Activated CD8-positive, alpha-beta T cell treated with anti-CD3 and anti-CD28 coated beads for 36 hours (primary cell): ENCODE measurements around the gene PAPSS1. TPM values are rescaled to one million over a fixed set of nuclear protein-coding genes. Genes with fewer than 3 reads are reported as not detected.

Experiments used
- ATAC-seq: fragments of 200-7000 bp; cut with Tn5 transposase; one replicate; pipeline ENCODE4 v1.10.0; 2021; ENCODE audit warnings: mild to moderate bottlenecking, moderate library complexity
- CTCF ChIA-PET: fragments of 350-600 bp; sonication (Branson Sonifier 250); formaldehyde crosslinking; loops from one replicate; lab custom pipeline; 2021; ENCODE audit warnings: antibody characterized with exemption; lab: Charles Lee
- POLR2A ChIA-PET: fragments of 350-600 bp; sonication (Branson Sonifier 250); formaldehyde crosslinking; loops from one replicate; lab custom pipeline; 2021; ENCODE audit warnings: antibody characterized with exemption; lab: Charles Lee
- DNase-seq: peaks from one replicate; pipeline ENCODE4 v3.0.0-alpha.2; 2020
- H3K27ac Mint-ChIP-seq: one replicate; pipeline ENCODE4 v1.8.0; 2021; ENCODE audit warnings: mild to moderate bottlenecking, mixed read lengths
- H3K27me3 Mint-ChIP-seq: one replicate; pipeline ENCODE4 v1.8.0; 2021; ENCODE audit warnings: mixed read lengths
- H3K36me3 Mint-ChIP-seq: one replicate; pipeline ENCODE4 v1.8.0; 2021; ENCODE audit warnings: low read depth, mixed read lengths
- H3K4me1 Mint-ChIP-seq: one replicate; pipeline ENCODE4 v1.8.0; 2021; ENCODE audit warnings: low read depth, mixed read lengths
- H3K4me3 Mint-ChIP-seq: one replicate; pipeline ENCODE4 v1.8.0; 2021; ENCODE audit warnings: mild to moderate bottlenecking, moderate library complexity, mixed read lengths
- H3K9me3 Mint-ChIP-seq: one replicate; pipeline ENCODE4 v1.8.0; 2021; ENCODE audit warnings: mixed read lengths
- intact Hi-C: fragments of 100-400 bp; cut with micrococcal nuclease; formaldehyde crosslinking; loops from one replicate; pipeline ENCODE4 v1.10.0; 2022
- total RNA-seq, 2 experiments: library from RNA; stranded (reverse); gene quantifications; one replicate each; pipeline ENCODE4 v1.2.3, GENCODE V29; 2021
- TF ChIP-seq, protein P1 (sequence below): fragments of 200-600 bp; IDR thresholded peaks from one replicate; pipeline ENCODE4 v1.8.0; 2022; ENCODE audit warnings: antibody characterized with exemption, mild to moderate bottlenecking

Gene PAPSS1
- total RNA-seq = 10 to 100 TPM; 29.5 to 31.1 TPM

DNA sequence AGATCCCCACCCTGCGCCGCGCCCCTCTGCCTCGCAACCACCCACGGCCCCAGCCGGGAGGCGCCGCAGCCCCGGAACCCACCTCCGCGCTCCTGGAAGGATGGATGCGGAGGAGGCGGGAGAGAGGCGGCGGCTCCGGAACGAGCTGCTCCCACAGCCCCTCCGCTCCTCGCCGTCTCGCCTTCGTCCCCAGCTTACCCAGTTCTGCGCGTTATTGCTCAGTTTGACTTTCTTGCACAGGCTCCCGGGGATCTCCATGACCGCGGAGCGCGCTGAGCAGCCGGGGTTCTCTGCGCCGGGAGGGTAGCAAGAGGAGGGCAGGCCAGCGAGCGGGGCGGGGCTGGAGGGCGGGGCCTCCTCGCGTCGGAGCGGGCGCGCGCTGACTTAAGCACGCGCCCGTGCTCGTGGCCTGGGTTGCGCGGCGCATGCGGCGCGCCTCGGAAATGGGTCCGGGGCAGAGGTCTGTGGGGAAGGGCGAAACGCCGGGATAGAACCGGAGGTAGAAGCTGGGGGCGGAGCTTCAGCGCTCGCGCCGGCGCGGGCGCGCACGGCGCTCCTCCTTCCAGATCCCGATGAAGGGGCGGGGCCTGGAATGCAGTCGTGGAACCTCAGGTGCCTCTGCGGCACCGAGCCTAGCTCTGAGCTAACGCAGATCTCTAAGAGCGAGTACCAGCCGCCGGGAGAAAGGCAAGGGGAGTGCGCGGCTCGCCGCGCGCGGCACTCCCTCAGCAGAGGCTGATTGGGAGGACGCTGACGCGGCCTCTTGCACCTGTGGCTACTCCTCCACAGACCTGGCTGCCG lies at the start of gene PAPSS1:
Gene PAPSS1 (minus strand): TSS at position 313 of the 801 bp plus-strand sequence. CDS start 55 bp downstream, at position 258.
- ATAC-seq = peak; percentile 89
- Mint-ChIP-seq H3K9me3 (no peaks in the 10 kb centered on the region), H3K4me1 (peaks cover 35% of the 10 kb centered on the region), H3K36me3 (peaks cover 4% of the 10 kb centered on the region), H3K27ac (peak within 1 kb of the TSS; percentile 94), H3K4me3 (peak within 1 kb of the TSS; percentile 92), H3K27me3 (no peaks in the 10 kb centered on the region)
- DNase-seq = peak; percentile 94
- intact Hi-C loops = no loop called here
- ChIA-PET POLR2A (interaction anchor here (0.7 to 1.1 kb wide), 4 partner anchors 11 to 270 kb away, joined by 3 to 4 read pairs (median 3); partner anchors contain the start of gene HADH), CTCF (interaction anchor here (1.5 to 5.5 kb wide), 4 partner anchors 11 to 38 kb away, joined by 8 to 59 read pairs (median 11); no protein-coding TSS in a partner anchor)
- TF ChIP-seq, protein P1, sequence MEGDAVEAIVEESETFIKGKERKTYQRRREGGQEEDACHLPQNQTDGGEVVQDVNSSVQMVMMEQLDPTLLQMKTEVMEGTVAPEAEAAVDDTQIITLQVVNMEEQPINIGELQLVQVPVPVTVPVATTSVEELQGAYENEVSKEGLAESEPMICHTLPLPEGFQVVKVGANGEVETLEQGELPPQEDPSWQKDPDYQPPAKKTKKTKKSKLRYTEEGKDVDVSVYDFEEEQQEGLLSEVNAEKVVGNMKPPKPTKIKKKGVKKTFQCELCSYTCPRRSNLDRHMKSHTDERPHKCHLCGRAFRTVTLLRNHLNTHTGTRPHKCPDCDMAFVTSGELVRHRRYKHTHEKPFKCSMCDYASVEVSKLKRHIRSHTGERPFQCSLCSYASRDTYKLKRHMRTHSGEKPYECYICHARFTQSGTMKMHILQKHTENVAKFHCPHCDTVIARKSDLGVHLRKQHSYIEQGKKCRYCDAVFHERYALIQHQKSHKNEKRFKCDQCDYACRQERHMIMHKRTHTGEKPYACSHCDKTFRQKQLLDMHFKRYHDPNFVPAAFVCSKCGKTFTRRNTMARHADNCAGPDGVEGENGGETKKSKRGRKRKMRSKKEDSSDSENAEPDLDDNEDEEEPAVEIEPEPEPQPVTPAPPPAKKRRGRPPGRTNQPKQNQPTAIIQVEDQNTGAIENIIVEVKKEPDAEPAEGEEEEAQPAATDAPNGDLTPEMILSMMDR = no peak

GRCh38 chr4:107760281-107760947 lies 40.4 kb upstream of the PAPSS1 start:
- no peak overlapping the region for H3K4me3 Mint-ChIP-seq
- no peak for ATAC-seq
- no peak overlapping the region for H3K27ac Mint-ChIP-seq
- H3K9me3 Mint-ChIP-seq = no peaks in the 10 kb centered on the region
- CTCF ChIA-PET = interaction anchor here (4.8 kb wide), 1 partner anchor 151 kb away, joined by 55 read pairs; no protein-coding TSS in a partner anchor
- intact Hi-C loops = no loop called here
- POLR2A ChIA-PET = no interaction called here
- DNase-seq = no peak
- TF ChIP-seq, protein P1 = no peak
- H3K27me3 Mint-ChIP-seq = peaks cover 15% of the 10 kb centered on the region
- no peaks in the 10 kb centered on the region for H3K4me1 Mint-ChIP-seq
- no peaks in the 10 kb centered on the region for H3K36me3 Mint-ChIP-seq

GRCh38 chr4:107757864-107758476 lies 37.9 kb upstream of the PAPSS1 start:
- TF ChIP-seq, protein P1 = peak; percentile 85
- no peaks in the 10 kb centered on the region for H3K36me3 Mint-ChIP-seq
- intact Hi-C loops = loop anchor here (1.0 kb wide), 1 partner anchor 155 kb away; no protein-coding TSS in a partner anchor
- no peak overlapping the region for H3K4me3 Mint-ChIP-seq
- DNase-seq (no peak), ATAC-seq (no peak)
- no peaks in the 10 kb centered on the region for H3K9me3 Mint-ChIP-seq
- ChIA-PET CTCF (interaction anchor here (0.7 to 4.8 kb wide), 23 partner anchors 9 to 164 kb away, joined by 3 to 55 read pairs (median 3); partner anchors contain the start of genes PAPSS1 and SGMS2), POLR2A (interaction anchor here (0.6 kb wide), 1 partner anchor 143 kb away, joined by 3 read pairs; no protein-coding TSS in a partner anchor)
- H3K4me1 Mint-ChIP-seq = no peaks in the 10 kb centered on the region
- H3K27ac Mint-ChIP-seq = no peak overlapping the region
- H3K27me3 Mint-ChIP-seq = peaks cover 11% of the 10 kb centered on the region

- Mint-ChIP-seq H3K27me3 (peaks cover 12% of the 10 kb centered on the region), H3K36me3 (no peaks in the 10 kb centered on the region), H3K27ac (no peak overlapping the region), H3K4me1 (no peaks in the 10 kb centered on the region), H3K9me3 (no peaks in the 10 kb centered on the region), H3K4me3 (no peak overlapping the region)
- ATAC-seq = no peak
- TF ChIP-seq, protein P1 = no peak
- DNase-seq = no peak
- POLR2A ChIA-PET = no interaction called here
- CTCF ChIA-PET = interaction anchor here (1.2 to 4.8 kb wide), 6 partner anchors 10 to 158 kb away, joined by 3 to 55 read pairs (median 8); partner anchors contain the start of gene PAPSS1
- intact Hi-C loops = no loop called here
Observed at GRCh38 chr4:107757283-107757682, 37.2 kb upstream of the PAPSS1 start.
